HUES6 (cell line): ENCODE measurements around the gene TP53I3.
"Not testable (repeated sequence)": the region's sequence is repeated elsewhere in the genome, so short reads cannot be mapped to it uniquely, and the experiment has no call there.

Experiments
- H3K27ac ChIP-seq: 2 replicates; pipeline ENCODE4 v1.7.0; 2013; ENCODE audit warnings: low read depth, mild to moderate bottlenecking, low read length, inconsistent platforms
- H3K27me3 ChIP-seq: 2 replicates; pipeline ENCODE4 v1.6.1; 2013; ENCODE audit warnings: low read length; ENCODE audit not compliant: control insufficient read depth, insufficient read depth
- H3K36me3 ChIP-seq: 2 replicates; pipeline ENCODE4 v1.6.1; 2013; ENCODE audit warnings: low read length; ENCODE audit not compliant: control insufficient read depth, insufficient read depth
- H3K4me1 ChIP-seq: 2 replicates; pipeline ENCODE4 v1.6.1; 2013; ENCODE audit warnings: low read length; ENCODE audit not compliant: control insufficient read depth, insufficient read depth
- H3K4me3 ChIP-seq: 2 replicates; pipeline ENCODE4 v1.5.1; 2013; ENCODE audit warnings: low read depth, low read length
- H3K9ac ChIP-seq: one replicate; pipeline ENCODE4 v1.6.1; 2013; ENCODE audit warnings: mild to moderate bottlenecking, low read length
- H3K9me3 ChIP-seq: 2 replicates; pipeline ENCODE4 v1.6.1; 2013; ENCODE audit warnings: low read depth, low read length; ENCODE audit not compliant: control insufficient read depth, insufficient read depth

The TP53I3 gene

GRCh38 chr2:24115057-24115456 is 30.4 kb upstream of the TP53I3 start:
- no peak overlapping the region for H3K9ac ChIP-seq
- H3K9me3 ChIP-seq: peaks cover 13% of the 10 kb centered on the region
- no peaks in the 10 kb centered on the region for H3K36me3 ChIP-seq
- H3K27ac ChIP-seq: no peak overlapping the region
- H3K4me1 ChIP-seq: no peaks in the 10 kb centered on the region
- H3K4me3 ChIP-seq: no peak overlapping the region
- no peaks in the 10 kb centered on the region for H3K27me3 ChIP-seq

- Histone ChIP-seq H3K36me3 (no peaks in the 10 kb centered on the region), H3K9me3 (peaks cover 17% of the 10 kb centered on the region), H3K9ac (no peak overlapping the region), H3K27me3 (no peaks in the 10 kb centered on the region), H3K27ac (no peak overlapping the region), H3K4me1 (no peaks in the 10 kb centered on the region), H3K4me3 (no peak overlapping the region)
These were observed 26.8 kb upstream of the TP53I3 start for GRCh38 chr2:24111407-24111901.

- no peaks in the 10 kb centered on the region for H3K27me3 ChIP-seq
- H3K4me1 ChIP-seq: no peaks in the 10 kb centered on the region
- no peak overlapping the region for H3K27ac ChIP-seq
- no peaks in the 10 kb centered on the region for H3K36me3 ChIP-seq
- peaks cover 17% of the 10 kb centered on the region for H3K9me3 ChIP-seq
- H3K9ac ChIP-seq: no peak overlapping the region
- no peak overlapping the region for H3K4me3 ChIP-seq
These were observed 26.1 kb upstream of the TP53I3 start for GRCh38 chr2:24110660-24111303.

GRCh38 chr2:24109431-24109830 is 24.8 kb upstream of the TP53I3 start:
- not testable (repeated sequence) for H3K4me1 ChIP-seq, H3K27me3 ChIP-seq, H3K36me3 ChIP-seq, H3K9ac ChIP-seq, H3K27ac ChIP-seq, H3K4me3 ChIP-seq, H3K9me3 ChIP-seq

- no peak overlapping the region for H3K27ac ChIP-seq
- no peaks in the 10 kb centered on the region for H3K4me1 ChIP-seq
- H3K9me3 ChIP-seq: peaks cover 5% of the 10 kb centered on the region; the same call in 1 of the 2 replicates
These were observed 22.7 kb upstream of the TP53I3 start for GRCh38 chr2:24107336-24107735.

GRCh38 chr2:24106786-24107185 is 22.2 kb upstream of the TP53I3 start:
- Histone ChIP-seq H3K9me3 (peaks cover 5% of the 10 kb centered on the region; the same call in 1 of the 2 replicates), H3K9ac (no peak overlapping the region), H3K4me3 (no peak overlapping the region), H3K4me1 (no peaks in the 10 kb centered on the region), H3K36me3 (no peaks in the 10 kb centered on the region), H3K27ac (no peak overlapping the region), H3K27me3 (no peaks in the 10 kb centered on the region)

More at GRCh38 chr2:24107336-24107735, 22.7 kb upstream of the TP53I3 start:
- Histone ChIP-seq H3K9ac (no peak overlapping the region), H3K4me3 (no peak overlapping the region), H3K36me3 (no peaks in the 10 kb centered on the region), H3K27me3 (no peaks in the 10 kb centered on the region)

GRCh38 chr2:24105816-24106215 is 21.2 kb upstream of the TP53I3 start:
- no peaks in the 10 kb centered on the region for H3K36me3 ChIP-seq
- H3K9ac ChIP-seq: no peak overlapping the region
- no peak overlapping the region for H3K27ac ChIP-seq
- no peaks in the 10 kb centered on the region for H3K4me1 ChIP-seq
- peaks cover 5% of the 10 kb centered on the region; the same call in 1 of the 2 replicates for H3K9me3 ChIP-seq
- no peaks in the 10 kb centered on the region for H3K27me3 ChIP-seq
- H3K4me3 ChIP-seq: no peak overlapping the region

- Histone ChIP-seq H3K36me3 (no peaks in the 10 kb centered on the region), H3K27ac (no peak overlapping the region), H3K9ac (no peak overlapping the region), H3K27me3 (no peaks in the 10 kb centered on the region), H3K4me1 (no peaks in the 10 kb centered on the region), H3K9me3 (peaks cover 5% of the 10 kb centered on the region; the same call in 1 of the 2 replicates), H3K4me3 (no peak overlapping the region)
These were observed 20.3 kb upstream of the TP53I3 start for GRCh38 chr2:24104906-24105305.

GRCh38 chr2:24104110-24104650 is 19.5 kb upstream of the TP53I3 start:
- Histone ChIP-seq H3K4me1 (no peaks in the 10 kb centered on the region), H3K27me3 (no peaks in the 10 kb centered on the region), H3K4me3 (no peak overlapping the region), H3K9ac (no peak overlapping the region), H3K9me3 (peaks cover 5% of the 10 kb centered on the region; the same call in 1 of the 2 replicates), H3K36me3 (no peaks in the 10 kb centered on the region), H3K27ac (no peak overlapping the region)

GRCh38 chr2:24102677-24103076 is 18.0 kb upstream of the TP53I3 start:
- Histone ChIP-seq H3K36me3 (no peaks in the 10 kb centered on the region), H3K9ac (no peak overlapping the region), H3K4me1 (no peaks in the 10 kb centered on the region), H3K9me3 (peaks cover 5% of the 10 kb centered on the region; the same call in 1 of the 2 replicates), H3K27me3 (no peaks in the 10 kb centered on the region), H3K4me3 (no peak overlapping the region), H3K27ac (no peak overlapping the region)

- no peak overlapping the region for H3K9ac ChIP-seq
- no peaks in the 10 kb centered on the region for H3K27me3 ChIP-seq
- no peak overlapping the region for H3K27ac ChIP-seq
- no peaks in the 10 kb centered on the region for H3K4me1 ChIP-seq
- H3K36me3 ChIP-seq: no peaks in the 10 kb centered on the region
- peaks cover 5% of the 10 kb centered on the region; the same call in 1 of the 2 replicates for H3K9me3 ChIP-seq
- H3K4me3 ChIP-seq: no peak overlapping the region
These were observed 17.4 kb upstream of the TP53I3 start for GRCh38 chr2:24101992-24102391.
